CD14-positive monocyte (primary cell): ENCODE measurements around the gene WDR35. TPM values are rescaled to one million over a fixed set of nuclear protein-coding genes. Genes with fewer than 3 reads are reported as not detected.
"Not testable (repeated sequence)": the region's sequence is repeated elsewhere in the genome, so short reads cannot be mapped to it uniquely, and the experiment has no call there.

Source experiments
- DNase-seq, 3 donors: peaks; one replicate each; pipeline ENCODE4 v3.0.0-alpha.2; 2011 to 2022
- H2AFZ ChIP-seq: 2 replicates; pipeline ENCODE4 v1.6.0; 2012; ENCODE audit warnings: mild to moderate bottlenecking, low read depth, low read length, inconsistent platforms; ENCODE audit not compliant: insufficient read depth, poor library complexity, severe bottlenecking
- H3K27ac ChIP-seq, 2 donors: 1 replicate in 1 of 2; 2 replicates in 1 of 2; pipeline ENCODE4 v1.5.1; 2012 to 2013; ENCODE audit warnings: low read length in 2 of 2, control low read depth in 1 of 2, inconsistent platforms in 1 of 2, low read depth in 1 of 2, mild to moderate bottlenecking in 1 of 2
- H3K27me3 ChIP-seq, 2 donors: one replicate each; pipeline versions ENCODE4 v1.6.0 to v1.6.1; 2011 to 2013; ENCODE audit warnings: low read length in 2 of 2; ENCODE audit not compliant: control insufficient read depth in 2 of 2, insufficient read depth in 2 of 2
- H3K36me3 ChIP-seq, 2 donors: replicated peaks in 1 of 2; 1 replicate in 1 of 2; 2 replicates in 1 of 2; pipeline versions ENCODE4 v1.5.1 to v1.6.1; 2012 to 2013; ENCODE audit warnings: low read length in 2 of 2, control low read depth in 1 of 2, inconsistent platforms in 1 of 2, mild to moderate bottlenecking in 1 of 2; ENCODE audit not compliant: insufficient read depth in 2 of 2, control insufficient read depth in 1 of 2
- H3K4me1 ChIP-seq, 2 donors: 1 replicate in 1 of 2; 2 replicates in 1 of 2; pipeline versions ENCODE4 v1.5.1 to v1.6.1; 2012 to 2013; ENCODE audit warnings: low read length in 2 of 2, control low read depth in 1 of 2, inconsistent platforms in 1 of 2, mild to moderate bottlenecking in 1 of 2, moderate library complexity in 1 of 2; ENCODE audit not compliant: insufficient read depth in 2 of 2, control insufficient read depth in 1 of 2
- H3K4me2 ChIP-seq: replicated peaks from 2 replicates; pipeline ENCODE3; 2012; ENCODE audit warnings: low read length, moderate library complexity, mild to moderate bottlenecking; ENCODE audit not compliant: poor library complexity, severe bottlenecking; ENCODE audit errors: extremely low read depth
- H3K4me3 ChIP-seq, 3 experiments: fragments of 200-600 bp in 1 of 3; sonication (generic) in 1 of 3; replicated peaks in 1 of 3; 1 replicate in 2 of 3; 2 replicates in 1 of 3; pipeline ENCODE4 v1.5.1; 2011 to 2013; ENCODE audit warnings: low read length in 3 of 3, mild to moderate bottlenecking in 3 of 3, control low read depth in 2 of 3, low read depth in 2 of 3, inconsistent platforms in 1 of 3, moderate library complexity in 1 of 3
- H3K79me2 ChIP-seq: 2 replicates; pipeline ENCODE4 v1.6.0; 2012; ENCODE audit warnings: mild to moderate bottlenecking, control low read depth, inconsistent platforms, low read length, moderate library complexity; ENCODE audit not compliant: insufficient read depth
- H3K9ac ChIP-seq: 2 replicates; pipeline ENCODE4 v1.6.0; 2017; ENCODE audit warnings: low read length, mild to moderate bottlenecking; ENCODE audit not compliant: insufficient read depth, poor library complexity, severe bottlenecking
- H3K9me3 ChIP-seq, 2 donors: replicated peaks in 1 of 2; 1 replicate in 1 of 2; 2 replicates in 1 of 2; pipeline versions ENCODE4 v1.5.1 to v1.6.1; 2012 to 2013; ENCODE audit warnings: low read length in 2 of 2, control low read depth in 1 of 2; ENCODE audit not compliant: control insufficient read depth in 1 of 2, insufficient read depth in 1 of 2
- H4K20me1 ChIP-seq: 2 replicates; pipeline ENCODE4 v1.6.0; 2012; ENCODE audit warnings: mild to moderate bottlenecking, low read length, control low read depth, moderate library complexity; ENCODE audit not compliant: insufficient read depth
- H3K27ac Mint-ChIP-seq, 7 donors: one replicate each; pipeline ENCODE4 v1.8.0; 2020; ENCODE audit warnings: mild to moderate bottlenecking in 7 of 7, mixed read lengths in 7 of 7, moderate library complexity in 6 of 7, inconsistent platforms in 2 of 7
- H3K27me3 Mint-ChIP-seq, 3 donors: one replicate each; pipeline ENCODE4 v1.8.0; 2021 to 2022; ENCODE audit warnings: low read depth in 3 of 3, mild to moderate bottlenecking in 3 of 3, mixed read lengths in 3 of 3, moderate library complexity in 3 of 3, inconsistent platforms in 1 of 3
- H3K36me3 Mint-ChIP-seq, 2 donors: one replicate each; pipeline ENCODE4 v1.8.0; 2020; ENCODE audit warnings: mixed read lengths in 2 of 2, inconsistent platforms in 1 of 2, mild to moderate bottlenecking in 1 of 2
- H3K4me1 Mint-ChIP-seq: one replicate; pipeline ENCODE4 v1.8.0; 2020; ENCODE audit warnings: mild to moderate bottlenecking, mixed read lengths
- H3K4me3 Mint-ChIP-seq, 2 donors: one replicate each; pipeline ENCODE4 v1.8.0; 2020; ENCODE audit warnings: mild to moderate bottlenecking in 2 of 2, mixed read lengths in 2 of 2, moderate library complexity in 1 of 2
- H3K9me3 Mint-ChIP-seq, 7 donors: one replicate each; pipeline ENCODE4 v1.8.0; 2020 to 2022; ENCODE audit warnings: mixed read lengths in 7 of 7, mild to moderate bottlenecking in 6 of 7, moderate library complexity in 6 of 7, inconsistent platforms in 2 of 7
- WGBS: methylation state at CpG from one replicate; pipeline ENCODE4 v1.1.5; 2013; ENCODE audit warnings: missing lambda C conversion rate; ENCODE audit not compliant: insufficient coverage; 5-methylcytosine and 5-hydroxymethylcytosine counted together
- intact Hi-C, 2 donors: fragments of 100-400 bp; cut with micrococcal nuclease; formaldehyde crosslinking; loops; one replicate each; pipeline versions ENCODE4 v1.15.0 to v1.15.1; 2023
- polyA plus RNA-seq, 3 donors: library from polyadenylated mRNA; depleted of rRNA in 1 of 3; unstranded in 2 of 3; stranded (reverse) in 1 of 3; fragments of 300-500 nt in 2 of 3; fragments of >200 nt in 1 of 3; fragmentation: Illumina TruSeq in 2 of 3; gene quantifications; 1 replicate in 2 of 3; 2 replicates in 1 of 3; pipeline ENCODE4 v1.2.3, GENCODE V29; 2012 to 2021
- TF ChIP-seq, protein P1 (sequence below): fragments of 200-600 bp; IDR thresholded peaks from one replicate; pipeline ENCODE4 v1.8.0; 2022; ENCODE audit warnings: antibody characterized with exemption, mild to moderate bottlenecking

The WDR35 gene
- polyA plus RNA-seq, 3 donors: 0.28 to 1.0 (median 0.67) TPM

- H3K4me1 Mint-ChIP-seq: no peaks in the 10 kb centered on the region
- no peaks in the 10 kb centered on the region for H3K36me3 ChIP-seq
- no peaks in the 10 kb centered on the region for H3K27me3 Mint-ChIP-seq
- H3K79me2 ChIP-seq: no peaks in the 10 kb centered on the region
- H3K4me2 ChIP-seq: no peak overlapping the region
- peaks cover 7 to 9% of the 10 kb centered on the region in 2 donors for H3K36me3 Mint-ChIP-seq
- DNase-seq: no peak
- H3K27ac Mint-ChIP-seq: no peak overlapping the region
- TF ChIP-seq, protein P1, sequence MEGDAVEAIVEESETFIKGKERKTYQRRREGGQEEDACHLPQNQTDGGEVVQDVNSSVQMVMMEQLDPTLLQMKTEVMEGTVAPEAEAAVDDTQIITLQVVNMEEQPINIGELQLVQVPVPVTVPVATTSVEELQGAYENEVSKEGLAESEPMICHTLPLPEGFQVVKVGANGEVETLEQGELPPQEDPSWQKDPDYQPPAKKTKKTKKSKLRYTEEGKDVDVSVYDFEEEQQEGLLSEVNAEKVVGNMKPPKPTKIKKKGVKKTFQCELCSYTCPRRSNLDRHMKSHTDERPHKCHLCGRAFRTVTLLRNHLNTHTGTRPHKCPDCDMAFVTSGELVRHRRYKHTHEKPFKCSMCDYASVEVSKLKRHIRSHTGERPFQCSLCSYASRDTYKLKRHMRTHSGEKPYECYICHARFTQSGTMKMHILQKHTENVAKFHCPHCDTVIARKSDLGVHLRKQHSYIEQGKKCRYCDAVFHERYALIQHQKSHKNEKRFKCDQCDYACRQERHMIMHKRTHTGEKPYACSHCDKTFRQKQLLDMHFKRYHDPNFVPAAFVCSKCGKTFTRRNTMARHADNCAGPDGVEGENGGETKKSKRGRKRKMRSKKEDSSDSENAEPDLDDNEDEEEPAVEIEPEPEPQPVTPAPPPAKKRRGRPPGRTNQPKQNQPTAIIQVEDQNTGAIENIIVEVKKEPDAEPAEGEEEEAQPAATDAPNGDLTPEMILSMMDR: no peak
- H3K4me1 ChIP-seq: no peaks in the 10 kb centered on the region
- H2AFZ ChIP-seq: no peak overlapping the region
- no CpG with 5 or more reads among the region's 2 CpGs for WGBS
- H4K20me1 ChIP-seq: no peaks in the 10 kb centered on the region
- no peak overlapping the region for H3K9ac ChIP-seq
- peaks cover 11 to 14% of the 10 kb centered on the region in 2 donors for H3K9me3 ChIP-seq
- intact Hi-C loops: no loop called here
- H3K9me3 Mint-ChIP-seq: peaks cover 2 to 16% (median 10%) of the 10 kb centered on the region in 7 donors
- H3K4me3 Mint-ChIP-seq: no peak overlapping the region
- no peak overlapping the region for H3K4me3 ChIP-seq
- no peak overlapping the region for H3K27ac ChIP-seq
- H3K27me3 ChIP-seq: no peaks in the 10 kb centered on the region
Observed at GRCh38 chr2:19932928-19933327, 57.0 kb downstream of the WDR35 start.

DNA sequence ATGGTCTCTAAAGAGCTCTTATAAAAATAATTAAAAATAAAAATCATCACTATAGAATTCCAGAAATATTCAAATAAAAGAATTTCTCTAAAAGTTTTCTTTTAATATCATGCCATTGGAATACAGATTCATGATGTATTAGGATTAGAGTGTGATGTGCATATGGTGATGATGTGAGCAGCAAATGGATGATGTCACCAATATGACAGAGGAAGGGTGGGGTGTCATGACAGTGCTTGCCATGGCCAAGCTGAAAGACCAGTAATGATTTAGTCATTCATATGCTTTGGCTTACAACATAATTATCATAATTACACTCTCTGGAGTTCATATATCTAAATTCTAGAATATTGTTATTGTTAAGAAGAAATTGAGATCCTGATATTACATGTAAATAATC, 60.7 kb downstream of the WDR35 start:
- H3K79me2 ChIP-seq: no peaks in the 10 kb centered on the region
- no peak overlapping the region for H3K4me3 Mint-ChIP-seq
- intact Hi-C loops: no loop called here
- TF ChIP-seq, protein P1: no peak
- H3K4me1 ChIP-seq: no peaks in the 10 kb centered on the region
- H3K27me3 Mint-ChIP-seq: no peaks in the 10 kb centered on the region
- H3K9me3 ChIP-seq: peaks cover 21% of the 10 kb centered on the region in 2 donors
- no peak for DNase-seq
- no peak overlapping the region for H3K27ac ChIP-seq
- no peaks in the 10 kb centered on the region for H4K20me1 ChIP-seq
- peaks cover 7 to 18% of the 10 kb centered on the region in 2 donors for H3K36me3 Mint-ChIP-seq
- no peak overlapping the region for H2AFZ ChIP-seq
- no peaks in the 10 kb centered on the region for H3K4me1 Mint-ChIP-seq
- no peak overlapping the region for H3K4me3 ChIP-seq
- no peak overlapping the region for H3K9ac ChIP-seq
- no peak overlapping the region for H3K27ac Mint-ChIP-seq
- no peaks in the 10 kb centered on the region for H3K27me3 ChIP-seq
- H3K4me2 ChIP-seq: no peak overlapping the region
- no peaks in the 10 kb centered on the region for H3K36me3 ChIP-seq
- peaks cover 18 to 36% (median 27%) of the 10 kb centered on the region in 7 donors for H3K9me3 Mint-ChIP-seq

GRCh38 chr2:19927816-19928215, 62.1 kb downstream of the WDR35 start:
- H3K36me3 ChIP-seq, H3K4me2 ChIP-seq, H4K20me1 ChIP-seq, H3K79me2 ChIP-seq, intact Hi-C loops, H2AFZ ChIP-seq, DNase-seq, H3K4me1 ChIP-seq, H3K4me3 Mint-ChIP-seq, H3K4me1 Mint-ChIP-seq, H3K27ac Mint-ChIP-seq, H3K4me3 ChIP-seq, H3K27me3 ChIP-seq, H3K9ac ChIP-seq, H3K27me3 Mint-ChIP-seq, H3K27ac ChIP-seq: not testable (repeated sequence)
- Mint-ChIP-seq H3K36me3 (peaks cover 9 to 18% of the 10 kb centered on the region in 2 donors), H3K9me3 (peaks cover 21 to 39% (median 30%) of the 10 kb centered on the region in 7 donors)
- H3K9me3 ChIP-seq: peaks cover 21% of the 10 kb centered on the region in 2 donors
- 67% methylated on average over 1 of the region's 1 CpG for whole genome bisulfite sequencing
